GOT3 (cell line): ENCODE results near the gene ANKZF1.

Experiments
- DNase-seq: peaks from one replicate; lab custom pipeline; 2025; ENCODE audit warnings: mixed read lengths; lab: John Stamatoyannopoulos, UW

ANKZF1 gene

GRCh38 chr2:219282943-219283581 lies 53.5 kb downstream of the ANKZF1 start:
- DNase-seq, result no peak

DNA sequence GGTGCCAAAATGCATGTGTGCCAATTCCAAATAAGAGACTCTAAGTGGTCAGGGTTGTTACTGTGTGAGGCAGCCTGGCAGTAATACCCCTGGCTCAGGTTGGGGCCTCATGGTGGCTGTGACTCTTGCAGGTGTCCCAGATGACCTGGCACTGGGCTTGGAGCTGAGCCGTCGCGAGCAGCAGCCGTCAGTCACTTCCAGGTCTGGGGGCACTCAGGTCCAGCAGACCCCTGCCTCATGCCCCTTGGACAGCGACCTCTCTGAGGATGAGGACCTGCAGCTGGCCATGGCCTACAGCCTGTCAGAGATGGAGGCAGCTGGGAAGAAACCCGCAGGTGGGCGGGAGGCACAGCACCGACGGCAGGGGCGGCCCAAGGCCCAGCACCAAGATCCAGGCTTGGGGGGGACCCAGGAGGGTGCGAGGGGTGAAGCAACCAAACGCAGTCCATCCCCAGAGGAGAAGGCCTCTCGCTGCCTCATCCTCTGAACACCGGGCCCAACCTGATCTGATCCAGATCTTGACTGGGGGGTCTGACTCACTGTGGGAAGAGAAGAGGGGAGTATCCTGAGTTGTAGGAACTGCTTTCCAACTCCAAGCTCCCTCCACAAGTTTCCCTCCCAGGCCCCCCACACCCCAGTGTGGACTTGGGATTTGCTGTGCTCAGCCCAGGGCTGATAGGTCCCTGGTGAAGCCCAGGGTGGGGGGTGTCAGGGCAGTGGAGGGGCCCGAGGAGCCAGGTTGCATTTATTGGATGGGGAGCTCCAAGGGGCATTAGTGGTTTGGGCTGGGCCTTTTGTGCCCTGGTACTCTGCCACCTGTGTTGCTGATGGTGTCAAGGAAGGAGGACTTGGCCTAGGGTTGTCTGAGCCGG lies 55.1 kb downstream of the ANKZF1 start:
- DNase-seq, result no peak

DNA sequence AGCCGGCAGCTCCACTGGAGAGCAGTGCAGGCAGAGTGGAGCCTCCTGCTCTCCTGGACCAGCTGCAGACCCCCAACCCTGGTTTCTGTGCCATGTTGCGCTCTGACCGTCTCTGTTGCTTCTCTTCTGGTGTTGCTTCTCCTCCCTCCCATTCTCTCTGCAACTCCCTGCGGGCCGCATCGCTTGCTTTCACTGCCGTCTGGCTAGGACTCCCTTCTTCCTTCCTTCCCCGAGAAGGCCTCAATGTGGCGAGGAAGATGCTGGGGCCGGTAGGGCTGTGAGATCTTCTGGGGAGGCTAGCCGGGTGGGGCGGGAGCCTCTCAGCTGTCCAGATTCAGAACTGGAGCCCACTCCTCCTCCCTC lies 55.7 kb downstream of the ANKZF1 start:
- no peak for DNase-seq

DNA sequence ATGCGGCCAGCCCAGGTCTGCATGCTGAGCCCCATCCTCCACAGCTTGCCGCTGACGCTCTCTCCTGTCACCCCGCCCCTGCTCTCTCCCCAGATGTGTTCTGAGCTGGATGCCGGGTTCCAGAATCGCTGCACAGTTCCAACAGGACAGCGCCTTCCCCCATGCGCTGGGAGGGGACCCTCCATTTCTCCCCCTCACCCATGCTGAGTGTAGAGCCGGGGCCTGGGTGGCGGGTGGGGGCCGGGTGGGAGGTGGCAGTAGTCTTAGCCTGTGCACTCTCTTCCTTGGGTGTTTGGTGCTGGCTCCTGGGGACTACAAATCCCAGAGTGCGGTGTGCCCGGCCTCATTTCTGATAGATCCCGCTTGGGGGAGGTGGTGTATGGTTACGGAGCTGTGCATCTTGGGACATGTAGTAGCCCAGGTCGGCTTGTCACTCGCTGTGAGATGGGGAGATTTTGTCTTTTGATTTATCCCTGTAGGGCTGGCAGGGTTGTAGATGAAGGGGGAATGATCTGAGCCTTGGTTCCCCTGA lies 56.4 kb downstream of the ANKZF1 start:
- DNase-seq, result no peak
